GM18868 (cell line): ENCODE measurements around the gene HBA1.
"Not testable (repeated sequence)": the region's sequence is repeated elsewhere in the genome, so short reads cannot be mapped to it uniquely, and the experiment has no call there.

Experiments
- ATAC-seq: cut with Tn5 transposase; IDR thresholded peaks from one replicate; pipeline ENCODE4 v1.9.1; 2021; ENCODE audit warnings: mild to moderate bottlenecking, moderate library complexity; ENCODE audit not compliant: unreplicated experiment

HBA1 gene

GRCh38 chr16:173928-174769, 2.3 kb upstream of the HBA1 start:
- ATAC-seq = not testable (repeated sequence)

- ATAC-seq = no peak
These were observed 1.2 kb upstream of the HBA1 start for GRCh38 chr16:175011-175949.

- ATAC-seq = not testable (repeated sequence)
These were observed 474 bp upstream of the HBA1 start for GRCh38 chr16:176006-176405.

- ATAC-seq = no peak
These were observed 928 bp downstream of the HBA1 start for GRCh38 chr16:177394-177822.

- ATAC-seq = no peak
These were observed 1.6 kb downstream of the HBA1 start for GRCh38 chr16:177981-178667.

GRCh38 chr16:178668-179015, 2.2 kb downstream of the HBA1 start:
- no peak for ATAC-seq

- ATAC-seq = no peak
These were observed 3.0 kb downstream of the HBA1 start for GRCh38 chr16:179211-180092.

- no peak for ATAC-seq
These were observed 3.7 kb downstream of the HBA1 start, which contains the start of gene HBQ1 for GRCh38 chr16:180101-180675. TSS of gene HBQ1 (plus strand) at chr16:180459. CDS start at chr16:180487, 28 bp downstream.

- ATAC-seq = peak; percentile 50
These were observed 4.4 kb downstream of the HBA1 start for GRCh38 chr16:180681-181564.

GRCh38 chr16:181565-182021, 5.1 kb downstream of the HBA1 start:
- no peak for ATAC-seq

- ATAC-seq = no peak
These were observed 6.5 kb downstream of the HBA1 start for GRCh38 chr16:183005-183404.

GRCh38 chr16:185213-185612, 8.7 kb downstream of the HBA1 start:
- no peak for ATAC-seq

GRCh38 chr16:185691-186090, 9.2 kb downstream of the HBA1 start:
- no peak for ATAC-seq

GRCh38 chr16:187330-187729, 10.8 kb downstream of the HBA1 start:
- ATAC-seq = no peak

GRCh38 chr16:188674-189073, 12.2 kb downstream of the HBA1 start:
- ATAC-seq = no peak

- ATAC-seq = no peak
These were observed 13.2 kb downstream of the HBA1 start for GRCh38 chr16:189604-190186.

- no peak for ATAC-seq
These were observed 15.4 kb downstream of the HBA1 start for GRCh38 chr16:191831-192230.

GRCh38 chr16:192686-193085, 16.2 kb downstream of the HBA1 start:
- no peak for ATAC-seq
